ENCODE results near the gene SHANK1.
"Not testable (repeated sequence)": the region's sequence is repeated elsewhere in the genome, so short reads cannot be mapped to it uniquely, and the experiment has no call there.

SHANK1 gene

GRCh38 chr19:50619184-50619583 lies 100.4 kb downstream of the SHANK1 start:
- not testable (repeated sequence) for H3K27ac Mint-ChIP-seq; H3K36me3 Mint-ChIP-seq (ENCODE audit: low read depth); H3K4me1 Mint-ChIP-seq (ENCODE audit: low read depth); H3K27me3 Mint-ChIP-seq (ENCODE audit: low read depth); H3K4me3 Mint-ChIP-seq; H3K9me3 Mint-ChIP-seq

- H3K4me1 Mint-ChIP-seq (ENCODE audit: low read depth); H3K27me3 Mint-ChIP-seq (ENCODE audit: low read depth); H3K36me3 Mint-ChIP-seq (ENCODE audit: low read depth); H3K9me3 Mint-ChIP-seq; H3K27ac Mint-ChIP-seq; H3K4me3 Mint-ChIP-seq: not testable (repeated sequence)
Measured at GRCh38 chr19:50618379-50618778, 101.2 kb downstream of the SHANK1 start.

GRCh38 chr19:50612504-50613404 lies 106.8 kb downstream of the SHANK1 start:
- H3K4me1 Mint-ChIP-seq (ENCODE audit: low read depth); H3K36me3 Mint-ChIP-seq (ENCODE audit: low read depth); H3K4me3 Mint-ChIP-seq; H3K9me3 Mint-ChIP-seq; H3K27me3 Mint-ChIP-seq (ENCODE audit: low read depth); H3K27ac Mint-ChIP-seq: not testable (repeated sequence)
